Measurements from ENCODE around the gene DNM3.

The DNM3 gene

GRCh38 chr1:172177849-172178248, 336.6 kb downstream of the DNM3 start:
- no peak for DNase-seq (ENCODE audit: low read depth)

DNA sequence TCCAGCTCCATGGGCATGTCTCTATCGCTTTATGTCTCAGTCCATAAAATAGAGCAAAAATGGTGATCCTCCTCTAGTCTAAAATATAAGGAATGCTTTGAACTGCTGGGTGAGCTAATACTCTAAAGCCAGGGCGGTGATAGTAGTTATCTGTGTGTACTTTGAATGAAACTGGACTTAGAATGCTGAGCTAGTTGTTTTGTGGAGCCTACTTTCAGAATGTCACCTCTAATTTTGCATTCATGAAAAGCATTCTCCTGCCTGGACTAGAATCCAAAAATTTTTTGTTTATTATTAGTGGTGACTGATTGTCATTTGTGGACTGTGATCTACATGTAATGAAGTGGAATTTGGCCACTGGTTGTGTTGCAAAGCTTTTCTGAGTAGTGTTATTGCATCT, 337.6 kb downstream of the DNM3 start:
- DNase-seq (ENCODE audit: low read depth): no peak

DNA sequence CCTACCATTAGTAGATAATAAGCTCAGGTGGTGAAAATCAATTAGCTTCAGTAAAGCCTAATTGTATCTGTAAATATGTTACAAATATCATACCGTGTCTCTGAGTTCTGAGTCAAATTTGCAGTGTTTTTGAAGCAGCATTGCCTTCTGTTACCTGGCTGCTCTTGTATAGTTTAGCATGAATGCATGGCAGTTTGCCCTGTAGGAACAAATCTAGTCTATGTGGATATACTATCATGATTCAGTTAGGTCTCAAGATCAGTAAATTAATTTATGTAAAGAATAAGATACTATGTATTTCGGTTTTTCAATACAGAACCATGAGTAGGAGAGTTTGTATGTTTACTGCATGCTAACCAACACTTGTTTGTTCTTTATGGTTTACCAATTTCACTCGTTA, 338.6 kb downstream of the DNM3 start:
- DNase-seq (ENCODE audit: low read depth): no peak

DNA sequence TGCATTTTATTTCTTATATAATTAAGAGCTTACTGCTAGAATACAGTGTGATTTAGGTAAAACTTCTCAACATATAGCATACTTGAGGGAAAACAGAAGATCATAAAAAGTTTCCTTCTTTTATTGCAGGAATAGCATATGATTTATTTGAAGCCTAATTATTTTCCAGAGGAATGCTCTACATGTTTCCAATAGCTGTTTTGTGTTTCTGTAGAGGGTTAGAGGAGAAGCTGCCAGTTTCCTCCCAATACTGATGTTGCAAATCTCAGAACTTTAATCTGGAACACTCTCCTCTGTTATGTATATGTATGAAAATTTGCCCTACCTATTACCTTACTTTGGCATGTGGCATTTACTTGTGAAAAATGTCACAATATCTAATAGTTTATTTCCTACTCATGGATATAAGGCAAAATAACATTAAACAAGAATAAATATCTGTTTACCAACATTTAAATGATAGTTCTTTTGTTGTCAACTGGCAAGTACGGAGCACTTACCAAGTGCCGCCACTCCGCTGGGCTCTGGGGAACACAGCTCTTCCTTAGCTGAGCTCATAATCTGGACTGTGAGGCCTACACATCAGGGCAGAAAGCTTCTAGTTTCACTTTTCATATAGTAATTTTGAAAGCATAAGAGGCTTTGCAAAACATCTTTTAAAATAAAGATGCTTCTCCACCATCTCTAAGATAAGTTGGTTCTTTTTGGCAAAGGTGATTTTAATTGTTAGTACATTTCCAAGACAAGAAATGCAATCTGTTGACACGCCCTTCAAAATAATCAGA, 339.4 kb downstream of the DNM3 start:
- no peak for DNase-seq (ENCODE audit: low read depth)

DNA sequence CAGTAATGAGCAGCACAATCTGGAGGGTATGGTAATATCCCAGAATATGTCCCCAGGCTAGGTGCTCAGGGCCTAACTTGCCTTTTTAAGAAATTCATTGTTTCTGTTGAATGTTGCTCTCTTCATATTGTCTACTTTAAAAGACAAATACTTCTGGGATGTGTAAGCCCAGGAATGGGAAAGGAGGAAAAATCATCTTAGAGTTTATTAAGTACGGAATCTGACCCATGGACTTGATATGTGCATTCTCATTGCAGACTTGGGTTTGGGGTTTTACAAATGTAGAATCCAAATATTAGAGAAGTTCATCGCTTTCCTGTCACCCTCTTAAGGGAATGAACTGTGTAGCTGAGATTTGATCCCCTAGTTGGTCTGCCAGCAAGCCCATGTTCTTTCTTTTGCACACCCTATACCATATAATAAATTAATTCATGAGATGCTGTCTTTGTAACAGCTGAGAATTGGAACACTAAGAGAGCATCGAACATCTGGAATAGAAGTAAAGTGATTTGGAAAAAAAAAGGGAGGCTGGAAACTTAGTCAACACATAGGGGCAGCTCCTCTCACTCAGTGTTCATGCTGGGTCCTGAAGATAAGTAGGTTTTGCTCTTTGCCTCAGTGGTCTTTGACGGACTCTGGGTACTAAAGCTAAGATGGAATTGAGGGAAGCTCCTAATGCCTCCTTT, 343.4 kb downstream of the DNM3 start:
- DNase-seq (ENCODE audit: low read depth): no peak

- no peak for DNase-seq (ENCODE audit: low read depth)
Observed at GRCh38 chr1:172185211-172185610, 343.9 kb downstream of the DNM3 start.

- DNase-seq (ENCODE audit: low read depth): no peak
Observed at GRCh38 chr1:172185996-172186395, 344.7 kb downstream of the DNM3 start.

DNA sequence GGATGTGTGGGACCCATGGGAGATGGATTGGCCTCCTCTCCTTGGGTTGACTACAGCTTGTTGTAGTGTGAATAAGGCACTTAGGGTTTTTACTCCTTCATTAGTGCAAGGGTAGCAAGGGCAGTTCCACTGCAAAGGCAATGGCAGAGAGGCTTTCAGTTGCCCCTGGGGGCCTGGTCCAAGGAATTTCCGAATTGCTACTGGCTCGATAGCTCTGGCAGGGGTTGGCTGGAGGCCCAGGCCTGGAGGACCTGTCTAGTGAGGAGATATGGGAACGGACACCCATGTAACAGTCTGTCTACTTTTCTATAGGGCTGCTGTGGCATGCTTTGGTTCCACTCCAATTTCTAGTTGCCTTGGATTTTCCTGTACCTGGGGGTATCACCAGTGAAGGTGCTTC, 360.3 kb downstream of the DNM3 start:
- no peak for DNase-seq (ENCODE audit: low read depth)

DNA sequence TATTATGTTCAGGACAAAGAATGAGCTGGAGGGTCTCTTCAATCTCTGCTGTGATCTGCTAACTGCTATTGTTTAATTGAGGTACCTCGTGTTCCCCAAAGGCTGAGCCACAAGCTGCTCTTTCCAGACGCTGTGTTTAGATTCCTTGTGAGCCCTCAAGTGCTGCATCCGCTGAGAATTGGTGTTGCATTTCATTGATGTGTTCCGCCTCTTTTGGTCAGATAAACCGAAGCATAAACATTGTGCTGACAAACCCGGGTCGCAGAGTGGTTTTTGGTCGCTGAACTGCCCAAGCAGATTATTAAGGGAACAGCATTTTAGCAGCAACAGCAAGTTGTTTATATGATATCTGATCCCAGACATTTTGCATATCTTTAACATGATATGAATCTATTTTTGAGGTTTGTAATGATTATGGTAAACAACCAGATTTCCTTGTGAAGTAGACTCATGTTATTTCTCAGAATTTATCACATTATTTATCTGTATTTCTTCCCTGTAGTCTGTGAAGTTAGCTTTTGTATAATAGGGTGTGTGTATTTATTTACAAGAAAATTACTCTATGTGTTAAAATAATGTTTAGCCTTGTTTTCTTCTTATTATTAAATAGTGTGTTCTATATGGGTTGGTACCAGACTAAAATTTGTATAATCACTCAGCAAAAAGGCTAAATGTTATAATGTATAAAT, 362.0 kb downstream of the DNM3 start:
- no peak for DNase-seq (ENCODE audit: low read depth)

DNA sequence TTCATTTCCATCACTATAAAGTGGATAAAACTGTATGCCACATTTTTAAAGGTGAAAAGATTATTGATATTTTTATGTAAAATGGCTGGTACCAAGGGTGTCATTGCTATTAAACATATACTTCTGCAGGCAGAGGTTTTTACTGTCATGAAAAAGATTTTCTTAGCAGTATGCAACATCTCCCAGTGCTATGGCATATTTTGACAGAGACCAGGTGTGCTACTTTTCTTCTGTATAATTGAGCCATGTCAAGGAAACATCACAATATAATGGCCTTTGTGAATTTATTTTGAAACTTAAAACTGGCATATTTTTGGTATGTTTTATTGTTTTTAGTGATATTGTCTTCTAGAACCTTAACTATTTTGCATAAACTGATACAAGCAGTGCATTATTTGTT, 362.6 kb downstream of the DNM3 start:
- DNase-seq (ENCODE audit: low read depth): no peak

DNA sequence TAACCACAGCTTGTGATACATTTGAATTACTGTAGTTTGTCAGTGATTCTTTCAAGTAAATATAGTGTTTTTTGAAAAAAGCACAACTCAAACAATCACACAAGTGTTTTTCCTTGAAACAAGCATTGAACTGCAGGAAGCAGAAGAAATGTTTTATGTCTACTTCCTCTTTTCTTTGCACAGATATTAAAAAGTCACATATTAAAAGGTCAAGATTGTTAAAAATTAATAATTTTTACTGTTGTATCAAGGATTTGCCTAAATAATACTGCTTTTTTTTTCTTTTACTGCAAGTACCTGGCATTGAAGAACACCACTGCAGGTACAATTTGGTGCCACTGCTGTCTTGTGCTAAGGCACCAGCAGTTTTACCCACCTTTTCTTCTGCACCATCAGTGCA, 365.0 kb downstream of the DNM3 start:
- no peak for DNase-seq (ENCODE audit: low read depth)

DNA sequence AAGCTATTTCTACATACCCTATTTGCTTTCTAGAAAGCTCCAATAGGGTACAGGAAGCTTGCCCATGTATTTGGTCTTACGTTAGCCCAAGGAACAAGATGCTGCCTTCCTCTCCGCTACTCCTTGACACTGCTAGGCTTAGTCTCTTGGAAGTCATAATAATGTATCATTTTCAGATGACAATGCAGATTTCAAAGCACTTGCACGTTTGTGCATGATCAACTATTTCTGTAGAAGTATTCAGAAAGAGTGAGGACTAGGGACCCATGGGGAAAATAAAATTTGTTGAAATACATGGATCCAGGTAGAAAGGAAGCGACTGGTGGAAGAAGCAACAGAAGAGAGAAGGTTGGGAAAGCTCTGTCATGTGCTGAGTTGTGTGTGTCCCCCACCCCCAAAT, 367.3 kb downstream of the DNM3 start:
- DNase-seq (ENCODE audit: low read depth): no peak

GRCh38 chr1:172211221-172211620, 369.9 kb downstream of the DNM3 start:
- DNase-seq (ENCODE audit: low read depth): no peak

- no peak for DNase-seq (ENCODE audit: low read depth)
Observed at GRCh38 chr1:172212124-172212523, 370.8 kb downstream of the DNM3 start.

DNA sequence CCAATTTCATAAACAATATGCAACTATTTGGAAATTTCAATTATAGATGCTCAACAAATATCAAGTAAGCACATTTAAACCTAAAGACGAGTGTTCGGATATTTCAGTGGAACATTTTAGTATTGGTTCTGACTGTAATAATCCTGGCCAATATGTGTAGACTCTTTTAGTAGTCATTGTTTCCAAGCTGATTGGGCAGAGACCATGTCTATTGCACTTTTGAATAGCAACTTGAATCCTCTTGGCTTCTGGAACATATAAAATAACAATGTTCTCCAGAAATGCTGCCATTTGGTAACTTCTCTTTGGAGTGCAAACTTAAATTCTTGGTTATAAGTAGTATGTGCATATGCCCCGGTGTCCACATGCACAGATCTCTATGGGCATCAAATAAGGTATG, 373.7 kb downstream of the DNM3 start:
- DNase-seq (ENCODE audit: low read depth): no peak

- DNase-seq (ENCODE audit: low read depth): no peak
Observed at GRCh38 chr1:172219966-172220365, 378.7 kb downstream of the DNM3 start.

DNA sequence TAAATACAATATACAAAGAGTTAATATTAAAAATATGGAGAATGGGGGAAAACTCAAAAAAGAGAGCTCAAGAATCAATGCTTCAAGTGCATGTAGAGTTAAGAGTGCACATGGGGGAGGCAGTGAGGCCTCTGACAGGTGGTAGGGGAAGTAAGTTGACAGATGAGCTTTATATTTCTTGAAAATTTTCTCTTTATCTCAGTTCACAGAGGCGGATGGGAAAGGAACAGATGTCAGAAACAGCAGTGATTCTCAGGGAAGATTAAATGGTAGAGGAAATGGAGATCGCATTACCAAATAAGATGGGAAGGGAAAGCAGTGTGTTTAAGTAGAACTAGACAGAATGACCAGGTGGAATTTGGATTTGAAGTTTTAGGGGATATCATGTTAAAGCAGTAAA, 379.1 kb downstream of the DNM3 start:
- no peak for DNase-seq (ENCODE audit: low read depth)

GRCh38 chr1:172221436-172221835, 380.1 kb downstream of the DNM3 start:
- DNase-seq (ENCODE audit: low read depth): no peak

- no peak for DNase-seq (ENCODE audit: low read depth)
Observed at GRCh38 chr1:172224871-172225270, 383.6 kb downstream of the DNM3 start.

DNA sequence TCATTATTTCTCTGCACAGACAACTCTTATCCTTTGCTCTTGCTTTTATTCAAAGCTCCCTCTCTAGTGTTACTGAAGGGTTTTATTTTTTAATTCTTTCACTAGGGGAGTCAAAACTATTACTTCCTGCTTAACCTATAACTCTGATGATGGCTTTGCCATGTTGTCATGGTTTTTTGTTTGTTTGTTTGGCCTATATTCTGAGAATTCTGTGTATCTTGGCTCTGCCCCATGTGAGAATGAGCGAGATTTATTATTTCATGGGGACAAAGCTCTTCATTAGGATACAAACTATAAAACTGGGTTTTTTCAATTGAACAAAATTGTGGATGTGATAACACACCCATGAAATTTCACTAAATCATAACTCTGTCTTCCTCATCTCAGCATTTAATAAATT, 388.6 kb downstream of the DNM3 start:
- DNase-seq (ENCODE audit: low read depth): no peak

GRCh38 chr1:172230526-172230925, 389.2 kb downstream of the DNM3 start:
- DNase-seq (ENCODE audit: low read depth): no peak

- no peak for DNase-seq (ENCODE audit: low read depth)
Observed at GRCh38 chr1:172236958-172237357, 395.7 kb downstream of the DNM3 start.

DNA sequence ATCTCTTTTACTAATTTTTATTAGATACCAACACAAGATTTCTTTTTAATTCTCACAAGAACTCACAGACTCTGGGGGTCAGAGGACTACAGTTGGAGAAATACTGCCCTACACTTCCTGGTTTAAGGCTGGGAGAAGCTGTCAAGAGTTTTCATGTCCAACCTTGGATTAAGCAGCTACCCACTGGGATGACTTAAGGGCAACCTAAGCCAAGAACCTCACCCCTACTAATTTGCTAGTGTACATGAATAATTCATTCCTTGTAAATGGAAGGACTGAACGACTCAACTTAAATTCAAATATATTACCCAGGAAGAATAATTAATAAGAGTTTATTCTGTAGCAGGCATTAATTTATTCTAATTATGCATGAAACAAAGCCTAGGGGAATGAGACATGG, 396.9 kb downstream of the DNM3 start:
- no peak for DNase-seq (ENCODE audit: low read depth)

All from stimulated activated CD8-positive, alpha-beta memory T cell treated with anti-CD3 and anti-CD28 coated beads, Interleukin-12 subunit alpha, Interleukin-12 subunit beta, amount 100 ng/mL, for 1 hour (primary cell).